Sciatic nerve (tissue), 2 donors: ENCODE results near the gene HNRNPUL1. TPM values are rescaled to one million over a fixed set of nuclear protein-coding genes. Genes with fewer than 3 reads are reported as not detected.
"Not testable (repeated sequence)": the region's sequence is repeated elsewhere in the genome, so short reads cannot be mapped to it uniquely, and the experiment has no call there.

Source experiments
- ATAC-seq: fragments of 200-7000 bp; cut with Tn5 transposase; one replicate; pipeline ENCODE4 v1.9.1; 2020; ENCODE audit warnings: mild to moderate bottlenecking, moderate library complexity
- DNase-seq: peaks from one replicate; pipeline ENCODE4 v3.0.0-alpha.2; 2020; ENCODE audit warnings: low spot score
- intact Hi-C: fragments of 100-400 bp; cut with DNase I; formaldehyde crosslinking; loops from one replicate; pipeline ENCODE4 v1.14.2; 2022
- total RNA-seq: library from RNA; stranded (reverse); fragmentation: NEBNext Ultra II Directional; extraction: Animal tissue kit (Norgen Biotek cat#: 25700); gene quantifications from one replicate; pipeline ENCODE4 v1.2.1, GENCODE V29; 2021
- donor health status: DM: no; HTN: no; CAD: no.
- donor health status: DM: no; HTN: no; CAD: no.

The HNRNPUL1 gene
- total RNA-seq: 161 TPM

DNA sequence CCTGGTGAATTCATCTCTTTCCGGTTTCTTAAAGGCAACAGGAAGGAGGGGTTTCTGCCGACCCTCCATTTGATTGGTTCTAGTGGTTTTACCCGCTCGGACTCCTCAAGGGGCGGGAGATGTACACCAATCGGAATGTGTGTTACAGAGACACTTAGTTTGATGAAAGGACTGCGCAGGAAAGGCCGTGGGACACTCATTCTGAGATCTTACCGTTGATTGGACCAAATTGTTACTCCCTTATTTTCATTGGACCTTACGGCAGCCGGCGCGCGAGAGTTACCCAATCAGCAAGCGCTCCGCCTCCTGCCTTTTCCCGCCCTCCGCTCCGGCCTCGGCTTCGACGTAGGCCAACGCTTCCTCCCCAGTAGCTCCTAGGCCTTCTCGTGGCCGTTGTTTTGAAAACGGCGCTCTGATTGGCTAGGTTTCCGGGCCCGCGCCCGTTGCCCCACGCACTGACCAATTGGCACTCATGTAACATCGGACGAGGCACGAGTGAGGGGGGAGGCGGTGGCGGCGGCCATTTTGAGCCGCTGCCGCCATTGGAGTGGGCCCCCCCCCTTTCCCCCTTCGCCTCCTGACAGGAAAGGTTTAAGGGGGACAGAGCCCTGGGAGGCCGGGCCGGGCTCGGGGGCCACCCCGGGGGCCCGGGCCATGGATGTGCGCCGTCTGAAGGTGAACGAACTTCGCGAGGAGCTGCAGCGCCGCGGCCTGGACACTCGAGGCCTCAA lies at the start of gene HNRNPUL1:
Gene HNRNPUL1 (plus strand): TSS at position 523 of the 731 bp plus-strand sequence. CDS start 132 bp downstream, at position 655.
- DNase-seq (peak; percentile 99), ATAC-seq (peak; percentile 91)
- intact Hi-C loops: no loop called here

DNA sequence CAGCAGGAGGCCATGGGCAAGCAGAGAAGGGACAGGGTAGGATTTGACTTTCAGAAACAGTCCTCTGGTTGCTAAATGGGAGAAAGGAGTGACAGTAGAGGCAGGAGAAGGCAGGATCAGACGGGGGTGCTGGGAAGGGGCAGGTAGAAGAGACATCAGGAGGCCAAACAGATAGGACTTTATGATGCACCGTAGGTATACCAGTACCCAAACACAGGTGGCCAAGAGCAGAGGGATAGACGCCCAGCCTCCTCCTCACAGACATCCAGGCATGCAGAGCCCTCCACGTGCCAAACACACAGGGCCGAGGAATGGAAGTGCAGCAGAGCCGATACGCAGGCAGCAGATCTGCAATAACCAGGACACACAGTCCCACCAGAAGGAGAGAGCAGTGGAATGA lies 46.4 kb upstream of the HNRNPUL1 start:
- ATAC-seq: no peak
- intact Hi-C loops: no loop called here
- DNase-seq: no peak

DNA sequence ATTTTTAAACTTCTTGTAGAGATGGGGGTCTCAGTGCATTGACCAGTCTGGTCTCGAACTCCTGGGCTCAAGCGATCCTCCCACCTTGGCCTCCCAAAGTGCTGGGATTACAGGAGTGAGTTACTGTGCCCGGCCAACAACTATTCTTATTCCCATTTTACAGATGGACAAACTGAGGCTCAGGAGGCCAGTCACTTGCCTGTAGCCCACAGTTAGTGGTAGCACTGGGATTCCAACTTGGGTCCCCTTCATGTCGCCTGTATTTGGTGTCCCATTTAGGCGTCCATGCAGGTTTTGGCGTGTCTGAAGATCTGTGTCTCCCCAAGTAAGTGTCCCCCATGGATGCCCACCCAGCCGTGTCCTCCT lies 45.9 kb upstream of the HNRNPUL1 start:
- no peak for ATAC-seq
- intact Hi-C loops: no loop called here
- no peak for DNase-seq

DNA sequence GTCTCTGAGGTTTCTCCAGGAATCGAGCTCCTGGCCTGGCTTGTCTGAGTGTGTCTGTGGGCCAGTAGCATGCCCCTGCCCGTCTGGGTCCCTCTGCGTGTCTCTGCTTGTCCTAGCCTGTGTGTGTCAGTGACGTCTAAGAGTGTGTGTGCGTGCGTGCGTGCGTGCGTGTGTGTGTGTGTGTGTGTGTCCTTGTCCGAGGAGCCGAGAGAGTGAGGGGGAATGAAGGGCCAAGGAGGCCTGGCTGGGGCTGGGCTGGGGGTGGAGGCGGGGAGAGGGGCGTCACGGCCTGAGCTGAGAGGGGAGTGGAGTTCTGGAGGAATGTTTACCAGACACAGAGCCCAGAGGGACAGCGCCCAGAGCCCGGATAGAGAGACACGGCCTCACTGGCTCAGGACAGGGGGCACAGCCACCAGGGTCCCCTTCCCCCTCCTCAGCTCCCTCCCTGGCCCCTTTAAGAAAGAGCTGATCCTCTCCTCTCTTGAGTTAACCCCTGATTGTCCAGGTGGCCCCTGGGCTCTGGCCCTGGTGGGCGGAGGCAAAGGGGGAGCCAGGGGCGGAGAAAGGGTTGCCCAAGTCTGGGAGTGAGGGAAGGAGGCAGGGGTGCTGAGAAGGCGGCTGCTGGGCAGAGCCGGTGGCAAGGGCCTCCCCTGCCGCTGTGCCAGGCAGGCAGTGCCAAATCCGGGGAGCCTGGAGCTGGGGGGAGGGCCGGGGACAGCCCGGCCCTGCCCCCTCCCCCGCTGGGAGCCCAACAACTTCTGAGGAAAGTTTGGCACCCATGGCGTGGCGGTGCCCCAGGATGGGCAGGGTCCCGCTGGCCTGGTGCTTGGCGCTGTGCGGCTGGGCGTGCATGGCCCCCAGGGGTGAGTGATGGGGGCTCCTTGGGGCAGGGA lies 45.3 kb upstream of the HNRNPUL1 start, which contains the start of gene AXL:
Gene AXL (plus strand): TSS at position 609 of the 893 bp plus-strand sequence. CDS start 170 bp downstream, at position 779.
- intact Hi-C loops: no loop called here
- peak; percentile 88 for DNase-seq
- ATAC-seq: peak; percentile 90

DNA sequence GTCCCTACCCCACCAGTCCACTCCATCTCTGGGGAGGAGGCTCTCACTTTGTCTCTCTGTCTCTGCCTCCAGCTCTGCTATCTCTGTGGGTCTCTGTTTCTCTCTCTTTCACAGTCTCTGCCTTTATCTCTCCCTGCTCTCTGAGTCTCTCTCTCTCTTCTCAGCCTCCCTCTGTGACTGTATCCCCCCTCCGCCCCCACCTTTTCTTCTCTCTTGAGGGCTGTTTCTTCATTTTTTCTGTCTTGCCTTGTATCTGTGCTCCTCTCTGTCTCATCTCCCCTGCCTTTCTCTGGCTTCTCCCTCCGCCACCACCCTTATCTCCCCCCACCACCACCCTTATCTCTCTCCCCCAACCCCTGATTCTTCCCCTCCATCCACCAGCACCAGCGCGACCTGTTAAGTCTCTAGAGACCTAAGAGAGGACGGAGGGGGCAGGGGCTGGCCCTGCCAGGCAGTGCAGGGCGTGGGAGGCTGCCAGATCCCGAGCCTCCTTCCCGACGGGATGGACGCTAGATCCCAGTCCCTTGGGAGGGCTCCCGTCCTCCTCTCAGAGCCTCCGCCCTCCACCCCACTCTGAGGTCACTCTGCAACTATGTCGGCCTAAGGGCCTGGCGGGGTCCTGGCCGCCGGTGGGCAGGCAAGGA lies 44.1 kb upstream of the HNRNPUL1 start:
- peak; percentile 71 for DNase-seq
- peak; percentile 14 for ATAC-seq
- intact Hi-C loops: no loop called here

DNA sequence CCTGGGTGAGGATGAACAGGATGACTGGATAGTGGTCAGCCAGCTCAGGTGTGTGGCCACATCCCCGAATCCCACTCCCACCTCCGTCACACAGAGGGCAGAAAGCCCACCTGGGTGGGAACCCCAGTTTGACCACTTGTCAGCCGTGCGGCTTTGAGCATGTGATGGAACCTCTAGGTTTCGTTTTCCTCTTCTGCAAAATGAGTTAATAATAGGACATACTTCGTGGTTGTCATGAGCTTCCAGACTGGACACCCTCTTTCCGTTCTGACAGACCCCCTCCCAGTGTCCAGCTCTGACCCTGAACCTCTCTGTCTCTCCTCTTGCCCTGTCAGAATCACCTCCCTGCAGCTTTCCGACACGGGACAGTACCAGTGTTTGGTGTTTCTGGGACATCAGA lies 43.4 kb upstream of the HNRNPUL1 start:
- intact Hi-C loops: no loop called here
- DNase-seq (no peak), ATAC-seq (no peak)

DNA sequence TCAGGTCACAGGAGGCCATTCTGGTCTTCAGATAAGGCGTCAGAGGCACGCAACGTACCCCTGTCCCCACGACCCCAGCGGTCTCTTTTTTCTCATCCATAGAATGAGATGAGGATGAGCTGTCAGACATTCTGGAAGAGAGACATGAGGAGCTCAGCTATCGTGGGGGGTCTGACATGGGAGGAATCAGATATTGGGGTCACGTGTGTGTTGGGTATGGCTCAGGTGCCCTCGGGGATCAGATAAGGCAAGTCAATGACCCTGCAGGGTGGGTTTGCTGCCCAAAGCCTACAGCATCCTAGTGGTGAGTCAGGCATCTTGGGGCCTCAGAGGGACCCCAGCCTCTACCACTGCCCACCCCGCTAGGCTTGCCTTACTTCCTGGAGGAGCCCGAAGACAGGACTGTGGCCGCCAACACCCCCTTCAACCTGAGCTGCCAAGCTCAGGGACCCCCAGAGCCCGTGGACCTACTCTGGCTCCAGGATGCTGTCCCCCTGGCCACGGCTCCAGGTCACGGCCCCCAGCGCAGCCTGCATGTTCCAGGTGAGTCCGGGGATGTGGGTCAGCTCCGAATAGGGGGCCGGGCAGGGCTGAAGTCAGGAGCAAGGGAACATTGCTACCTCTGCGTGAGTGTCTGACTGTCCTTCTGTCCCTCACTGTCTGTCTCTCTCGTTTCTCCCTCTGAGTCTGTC lies 42.5 kb upstream of the HNRNPUL1 start:
- DNase-seq (no peak), ATAC-seq (no peak)
- intact Hi-C loops: no loop called here

DNA sequence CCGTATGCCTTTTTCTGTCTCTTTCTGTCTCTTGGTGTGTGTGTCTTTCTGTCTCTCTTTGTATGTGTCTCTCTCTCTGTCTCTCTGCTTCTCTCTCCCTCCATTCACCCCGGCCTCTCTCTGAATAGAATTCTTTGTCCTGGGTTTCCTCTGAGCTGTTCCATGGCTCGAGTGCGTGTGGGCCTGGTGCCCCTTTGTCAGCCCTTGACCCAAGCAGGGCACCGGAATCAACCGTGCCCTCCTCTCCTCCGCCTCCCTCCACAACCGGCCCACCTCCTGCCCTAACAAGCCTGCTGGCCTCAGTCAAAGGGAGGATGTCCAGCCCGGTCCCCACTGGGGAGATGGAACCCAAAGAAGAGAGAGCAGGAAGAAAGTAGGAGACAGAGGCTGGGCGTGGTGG lies 41.9 kb upstream of the HNRNPUL1 start:
- no peak for DNase-seq
- intact Hi-C loops: no loop called here
- no peak for ATAC-seq

DNA sequence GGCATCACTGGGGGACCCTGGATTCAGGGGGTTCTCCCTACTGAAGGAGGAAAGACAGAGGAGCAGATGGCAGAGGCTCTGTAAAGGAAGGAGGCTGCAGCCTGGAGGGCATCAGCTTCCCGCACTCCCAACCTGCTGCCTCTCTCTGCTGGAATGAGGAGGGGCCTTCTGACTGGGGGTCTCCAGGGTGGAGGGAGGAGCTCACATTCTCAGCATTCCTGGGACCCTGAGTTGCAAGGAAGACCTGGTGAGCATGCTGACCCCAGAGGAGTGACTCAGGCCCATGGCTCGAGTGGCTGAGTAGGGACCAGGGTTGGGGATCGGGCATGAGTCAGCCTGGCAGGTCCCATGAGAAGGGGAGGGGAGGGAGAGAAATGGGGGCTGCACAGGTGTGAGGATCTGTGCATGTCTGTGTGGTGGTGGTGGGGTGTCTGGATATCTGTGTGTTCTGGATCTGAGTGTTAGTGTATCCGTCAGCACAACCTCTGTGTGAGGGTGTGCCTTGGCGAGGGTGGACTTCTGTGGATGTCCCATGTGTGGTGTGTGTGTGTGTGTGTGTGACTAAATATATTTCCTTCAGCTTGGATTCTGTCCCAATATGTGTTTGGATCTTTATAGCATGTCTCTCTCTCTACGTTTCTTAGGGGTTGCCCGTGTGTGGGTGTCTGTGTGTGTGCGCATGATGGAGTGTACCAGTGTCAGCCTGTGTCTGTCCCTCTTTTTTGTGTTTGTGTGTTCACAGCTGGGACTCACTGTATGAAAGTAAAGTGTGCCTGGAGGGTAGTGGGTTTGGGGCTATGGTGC lies 40.5 kb upstream of the HNRNPUL1 start:
- intact Hi-C loops: no loop called here
- ATAC-seq: no peak
- DNase-seq: no peak

DNA sequence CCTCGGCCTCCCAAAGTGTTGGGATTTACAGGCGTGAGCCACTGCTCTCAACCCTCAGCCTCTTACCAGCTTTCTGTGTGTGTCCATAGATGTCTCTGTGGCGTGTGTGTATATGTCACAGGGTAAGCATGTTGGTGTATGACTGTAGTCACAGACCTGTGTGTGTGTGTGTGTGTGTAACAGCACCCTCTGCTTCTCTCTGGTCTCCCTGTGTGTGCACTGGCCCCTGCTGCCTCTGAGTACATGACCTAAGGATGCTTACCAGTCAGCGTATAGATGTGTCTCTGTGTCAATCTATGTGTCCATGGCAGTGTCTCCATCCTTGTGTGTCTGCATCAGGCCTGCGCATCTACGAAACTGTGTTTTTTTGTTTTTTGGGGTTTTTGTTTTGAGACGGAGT lies 39.5 kb upstream of the HNRNPUL1 start:
- intact Hi-C loops: no loop called here
- no peak for ATAC-seq

DNA sequence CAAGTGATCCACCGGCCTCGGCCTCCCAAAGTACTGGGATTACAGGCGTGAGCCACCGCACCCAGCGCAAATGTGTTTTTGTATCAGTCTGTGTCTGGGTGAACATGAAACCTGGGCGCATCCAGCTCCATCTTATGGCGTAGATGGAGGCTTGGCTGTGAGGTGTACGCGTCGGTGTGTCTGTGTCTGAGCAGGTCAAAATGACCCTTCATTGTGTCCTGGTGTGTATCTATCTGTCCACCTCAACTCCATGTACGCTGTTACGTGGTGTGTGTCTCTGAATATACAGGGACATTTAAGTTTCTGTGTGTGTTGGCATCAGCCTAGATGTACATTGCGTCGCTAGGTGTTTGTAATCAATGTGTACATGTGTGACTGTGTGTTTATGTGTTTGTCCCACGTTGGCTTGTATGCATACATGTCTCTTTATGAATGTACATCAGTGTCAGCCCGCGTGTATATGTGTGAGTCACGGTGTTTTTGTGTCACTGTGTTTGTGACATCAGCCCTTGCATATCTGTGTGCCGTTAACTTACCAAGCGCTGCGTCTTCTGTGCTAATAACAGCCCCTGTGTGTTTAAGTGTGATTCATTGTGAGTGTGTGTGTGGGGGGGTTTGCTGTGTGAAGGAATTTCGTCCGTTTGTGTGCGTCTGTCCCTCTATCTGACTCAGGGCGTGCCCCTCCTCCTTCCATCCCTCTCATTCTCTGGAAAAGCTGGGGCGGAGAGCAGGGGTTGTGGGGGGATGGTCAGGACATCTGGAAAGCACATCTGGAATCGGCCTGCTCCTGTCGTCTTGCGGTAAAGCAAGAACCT lies 38.7 kb upstream of the HNRNPUL1 start:
- intact Hi-C loops: no loop called here
- no peak for DNase-seq
- peak; percentile 67 for ATAC-seq

More for the DNA sequence above, 39.5 kb upstream of the HNRNPUL1 start:
- DNase-seq: no peak

DNA sequence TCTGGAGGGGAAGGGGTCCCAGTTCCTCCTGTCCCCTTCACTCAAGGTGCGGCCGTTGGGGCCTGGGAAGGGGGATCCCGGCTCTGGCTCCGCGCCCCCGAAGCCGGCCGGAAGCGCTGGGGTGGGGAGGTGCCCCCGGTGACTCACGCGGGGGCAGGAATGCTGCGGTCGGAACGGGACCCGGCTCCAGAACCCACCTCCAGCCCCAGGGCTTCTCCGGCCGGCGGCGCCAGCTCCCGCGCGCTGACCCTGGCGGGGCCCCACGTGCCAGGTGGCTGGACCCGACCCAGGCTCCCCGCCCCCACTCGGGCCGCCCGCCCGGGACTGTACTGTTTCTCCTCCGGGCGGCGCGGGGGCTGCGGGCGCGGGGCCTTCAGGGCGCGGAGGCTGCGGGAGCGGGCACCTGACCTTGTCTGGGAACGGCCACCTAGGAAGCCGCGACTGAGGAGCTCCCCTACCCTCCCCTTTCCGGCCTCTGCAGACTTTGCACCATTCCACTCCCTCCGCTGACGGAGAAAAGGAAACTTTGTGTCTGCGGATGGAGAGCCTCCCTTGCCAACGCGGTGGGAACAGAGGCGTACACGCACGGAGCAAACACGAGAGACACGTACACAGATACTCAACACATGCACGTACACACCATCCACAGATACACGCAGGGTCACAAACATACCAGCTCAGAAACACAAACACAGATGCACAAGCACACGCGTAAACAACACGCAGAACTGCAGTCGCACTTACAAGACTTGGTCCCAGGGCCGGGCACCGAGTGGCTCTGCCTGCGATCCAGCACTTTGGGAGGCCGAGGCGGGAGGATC lies 37.9 kb upstream of the HNRNPUL1 start:
- intact Hi-C loops: no loop called here
- ATAC-seq (peak; percentile 60), DNase-seq (peak; percentile 79)

DNA sequence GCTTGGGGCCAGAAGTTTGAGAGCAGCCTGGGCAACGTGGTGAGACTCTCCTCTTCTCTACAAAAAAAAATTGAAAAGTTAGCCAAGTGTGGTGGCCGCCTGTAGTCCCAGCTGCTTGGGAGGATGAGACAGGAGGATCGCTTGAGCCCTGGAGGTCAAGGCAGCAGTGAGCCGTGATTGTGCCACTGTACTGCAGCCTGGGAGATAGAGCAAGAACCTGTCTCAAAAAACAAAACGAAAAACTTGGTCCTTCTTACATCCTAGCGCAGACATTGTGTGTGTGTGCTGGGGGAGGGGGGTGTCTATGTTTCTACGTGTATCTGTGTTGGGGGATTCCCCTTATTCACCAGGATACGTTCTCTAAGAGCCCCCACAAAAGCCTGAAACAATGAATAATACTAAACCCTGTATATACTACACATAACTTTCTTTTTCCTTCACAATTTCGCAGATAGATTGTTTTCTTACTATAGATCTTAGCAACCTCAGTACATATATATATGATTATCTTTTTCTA lies 37.2 kb upstream of the HNRNPUL1 start:
- ATAC-seq: no peak
- intact Hi-C loops: no loop called here
- no peak for DNase-seq

DNA sequence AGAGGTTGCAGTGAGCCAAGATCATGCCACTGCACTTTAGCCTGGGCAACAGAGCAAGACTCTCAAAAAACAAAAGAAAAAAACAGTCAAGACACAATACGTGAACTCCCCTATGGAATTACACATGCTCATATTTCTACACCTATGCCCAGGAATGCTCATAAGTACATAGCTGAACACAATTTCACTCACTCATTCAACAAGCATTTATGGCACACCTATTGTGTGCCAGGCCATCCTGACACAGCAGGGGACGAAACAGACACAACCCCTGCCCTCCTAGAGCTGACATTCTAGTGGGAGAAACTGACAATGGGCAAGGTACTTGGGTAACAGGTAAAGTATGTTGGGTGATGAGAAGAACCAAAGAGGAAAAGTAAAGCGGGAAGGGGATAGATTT lies 35.7 kb upstream of the HNRNPUL1 start:
- intact Hi-C loops: no loop called here
- DNase-seq: no peak
- no peak for ATAC-seq

DNA sequence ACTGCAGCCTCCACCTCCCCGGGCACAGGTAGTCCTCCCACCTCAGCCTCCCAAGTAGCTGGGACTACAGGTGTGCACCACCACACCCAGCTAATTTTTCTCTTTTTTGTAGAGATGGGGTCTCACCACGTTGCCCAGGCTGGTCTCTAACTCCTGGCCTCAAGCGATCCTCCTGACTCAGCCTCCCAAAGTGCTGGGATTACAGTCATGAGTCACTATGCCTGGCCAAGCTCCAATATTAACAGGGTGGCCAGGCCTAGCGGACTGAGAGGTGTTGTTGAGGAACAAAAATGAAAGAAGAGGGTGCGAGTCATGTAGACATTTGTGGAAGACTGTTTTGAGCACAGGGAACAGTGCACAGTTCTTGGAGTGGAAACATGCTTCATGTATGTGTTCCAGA lies 34.8 kb upstream of the HNRNPUL1 start:
- DNase-seq, ATAC-seq, intact Hi-C loops: not testable (repeated sequence)

DNA sequence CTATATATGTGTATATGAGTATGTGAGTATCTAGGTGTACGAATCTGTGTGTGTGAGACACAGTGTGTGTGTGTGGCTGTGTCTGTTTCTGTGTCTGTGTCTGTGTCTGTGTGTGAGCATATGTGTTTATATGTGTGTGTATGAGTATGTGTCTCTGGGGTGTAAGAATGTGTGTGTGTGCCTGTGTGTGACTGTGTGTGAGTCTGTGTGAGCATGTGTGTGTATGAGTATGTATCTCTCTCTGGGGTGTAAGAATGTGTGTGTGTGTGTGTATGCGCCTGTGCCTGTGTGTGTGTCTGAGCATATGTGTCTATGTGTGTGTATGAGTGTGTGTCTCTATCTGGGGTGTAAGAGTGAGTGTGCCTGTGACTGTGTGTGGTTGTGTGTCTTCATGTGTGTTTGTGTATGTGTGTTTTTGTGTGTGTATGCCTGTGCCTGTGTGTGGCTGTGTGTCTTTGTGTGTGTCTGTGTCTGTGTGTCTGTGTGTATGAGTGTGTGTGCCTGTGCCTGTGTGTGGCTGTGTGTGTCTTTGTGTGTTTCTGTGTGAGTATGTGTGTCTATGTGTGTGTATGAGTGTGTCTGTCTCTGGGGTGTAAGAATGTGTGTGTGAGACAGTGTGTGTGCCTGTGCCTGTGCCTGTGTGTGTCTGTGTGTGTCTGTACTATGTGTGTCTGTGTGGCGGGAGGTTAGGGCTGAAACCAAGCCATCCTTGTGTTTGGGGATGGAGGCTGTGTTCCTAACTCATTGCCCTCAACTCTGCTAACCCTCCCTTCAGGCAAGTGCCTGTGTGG lies 33.9 kb upstream of the HNRNPUL1 start:
- intact Hi-C loops: no loop called here
- no peak for ATAC-seq
- DNase-seq: no peak
